HG03469 (cell line): ENCODE results near the gene GRID1.

Experiments
- ATAC-seq: cut with Tn5 transposase; IDR thresholded peaks from one replicate; pipeline ENCODE4 v1.9.1; 2021; ENCODE audit warnings: mild to moderate bottlenecking, moderate library complexity, moderate number of reproducible peaks; ENCODE audit not compliant: unreplicated experiment

Gene GRID1

DNA sequence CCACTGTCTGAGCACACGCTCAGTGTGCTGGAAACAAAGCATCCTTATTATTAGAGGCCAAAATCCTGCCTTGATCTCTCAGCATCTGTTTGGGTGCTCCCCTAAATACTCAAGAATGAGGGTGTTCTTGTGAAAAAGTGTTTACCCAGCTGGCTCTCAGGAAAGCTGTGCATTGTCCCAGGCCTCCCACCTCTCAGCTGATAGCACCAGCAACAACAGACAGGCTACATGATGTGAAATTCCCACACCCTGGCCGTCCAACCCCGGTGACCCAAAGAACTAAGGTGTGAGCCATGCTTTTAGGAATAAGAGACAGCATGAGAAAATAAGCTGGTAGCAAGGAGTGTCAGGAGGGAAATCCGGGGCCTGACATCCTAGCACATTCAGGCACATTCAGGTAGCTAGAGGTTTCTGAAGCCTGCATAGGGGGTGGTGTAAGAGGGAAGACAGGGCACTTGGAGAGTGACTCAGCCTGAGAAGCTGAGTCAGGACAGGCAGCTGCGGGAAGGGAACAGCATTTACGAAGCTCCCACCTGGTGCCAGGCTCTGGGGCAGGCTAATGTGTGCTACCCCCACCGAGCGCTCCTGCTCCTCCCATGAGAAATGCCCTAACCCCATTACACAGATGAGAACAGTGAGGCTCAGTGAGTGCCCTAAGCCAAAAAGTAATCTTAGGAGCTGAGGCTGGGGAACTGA, 205.6 kb downstream of the GRID1 start:
- ATAC-seq = no peak

DNA sequence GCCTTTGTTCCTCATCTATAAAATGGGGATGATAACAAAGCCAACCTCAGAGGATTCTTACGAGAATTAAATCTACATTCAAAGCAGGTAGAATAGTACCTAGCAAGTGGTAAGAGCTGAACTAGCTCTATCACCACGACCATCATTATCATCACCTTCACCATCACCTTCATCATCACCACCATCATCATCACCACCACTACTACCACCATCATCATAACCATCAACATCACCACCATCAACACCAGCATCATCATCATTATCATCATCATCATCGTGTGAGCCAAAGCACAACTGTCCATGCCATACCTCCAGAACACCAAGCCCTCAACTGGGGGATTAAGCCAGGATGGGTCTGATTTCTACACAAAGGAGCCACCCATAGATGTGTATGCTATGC, 206.8 kb downstream of the GRID1 start:
- no peak for ATAC-seq

GRCh38 chr10:86155054-86155921, 211.3 kb downstream of the GRID1 start:
- ATAC-seq = no peak

GRCh38 chr10:86153751-86154150, 212.8 kb downstream of the GRID1 start:
- ATAC-seq = no peak

- no peak for ATAC-seq
Observed at GRCh38 chr10:86152911-86153310, 213.7 kb downstream of the GRID1 start.

GRCh38 chr10:86152354-86152753, 214.2 kb downstream of the GRID1 start:
- ATAC-seq = no peak

DNA sequence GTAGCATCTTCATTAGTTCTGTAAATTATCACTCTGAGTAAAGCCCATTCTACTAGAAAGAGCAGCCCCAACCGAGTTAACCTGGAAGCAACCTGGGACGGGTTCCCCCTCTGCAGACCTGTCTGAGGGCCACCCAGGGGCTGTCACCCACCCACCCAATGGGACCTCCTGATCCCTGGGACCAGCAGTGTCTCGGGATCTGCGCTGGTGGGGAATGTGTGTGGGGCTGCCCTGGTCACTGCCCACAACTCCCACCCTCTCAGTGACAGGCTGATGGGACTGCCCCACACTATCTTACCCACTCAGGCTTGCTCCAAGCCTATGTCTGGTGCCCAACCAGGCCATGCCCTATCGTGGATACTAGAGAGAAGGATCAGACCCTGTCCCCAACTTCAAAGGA, 215.0 kb downstream of the GRID1 start:
- no peak for ATAC-seq

GRCh38 chr10:86149257-86149656, 217.3 kb downstream of the GRID1 start:
- no peak for ATAC-seq

- ATAC-seq = no peak
Observed at GRCh38 chr10:86148117-86148516, 218.5 kb downstream of the GRID1 start.

DNA sequence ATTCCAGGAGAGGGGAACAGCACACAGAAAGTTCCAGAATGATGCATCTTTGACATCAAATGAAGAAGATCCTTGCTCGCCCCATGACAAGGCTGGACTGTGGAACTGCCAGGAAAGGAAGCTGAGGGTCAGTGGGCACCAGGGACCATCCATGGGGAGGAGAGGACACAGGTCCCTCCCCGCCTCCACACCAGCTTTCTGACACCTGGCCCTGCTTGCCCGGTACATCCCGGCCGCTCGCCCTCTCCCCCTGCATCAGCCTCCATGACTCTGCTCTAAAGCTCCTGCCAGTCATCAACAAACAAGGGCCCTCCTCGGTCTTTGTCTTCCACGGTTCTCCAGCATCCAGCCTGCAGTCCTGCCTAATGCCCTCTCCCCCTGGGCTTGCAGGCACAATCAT, 222.3 kb downstream of the GRID1 start:
- ATAC-seq = no peak

DNA sequence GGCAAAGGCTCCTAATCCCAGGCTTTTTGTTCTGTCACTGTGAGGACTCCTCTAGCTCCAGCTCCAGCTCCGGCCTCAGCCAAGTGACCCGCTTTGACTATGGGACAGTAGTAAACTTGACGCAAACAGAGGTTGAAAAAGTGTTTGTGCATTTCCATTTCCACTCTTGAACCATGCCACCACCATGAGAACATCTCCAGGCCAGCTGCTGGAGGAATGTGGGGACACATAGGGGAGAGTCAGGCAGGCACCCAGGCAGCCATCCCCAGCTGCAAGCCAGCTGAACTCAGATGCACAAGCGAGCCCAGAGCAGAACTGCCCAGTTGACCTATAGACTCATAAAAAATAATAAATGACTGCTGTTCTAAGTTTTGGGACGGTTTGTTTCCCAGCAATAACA, 224.7 kb downstream of the GRID1 start:
- no peak for ATAC-seq

- ATAC-seq = no peak
Observed at GRCh38 chr10:86139066-86139657, 227.4 kb downstream of the GRID1 start.

DNA sequence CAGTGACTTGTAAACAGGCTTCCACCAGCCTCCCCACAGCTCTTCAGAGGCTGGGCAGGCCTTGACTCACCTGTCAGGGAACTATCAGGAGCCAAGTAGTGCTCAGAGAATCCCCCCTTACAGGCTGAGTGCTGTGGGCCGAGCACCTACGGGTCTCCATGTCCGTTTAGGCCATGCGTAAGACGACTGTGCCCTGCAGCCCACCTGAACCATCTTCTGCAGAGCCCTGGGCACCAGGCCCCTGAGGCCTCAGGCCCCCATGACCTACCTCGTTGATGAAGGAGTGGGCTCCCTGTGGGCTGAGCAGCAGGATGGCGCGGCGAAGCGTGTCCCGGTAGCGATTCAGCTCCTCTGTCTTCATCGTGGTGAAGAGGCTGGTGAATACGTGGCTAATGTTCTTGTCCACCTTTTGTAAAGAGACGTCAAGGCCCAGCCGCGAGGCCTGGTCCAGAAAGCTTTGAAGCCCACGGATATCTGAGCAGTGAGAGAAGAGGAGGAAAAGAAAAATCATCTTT, 228.0 kb downstream of the GRID1 start:
- ATAC-seq = no peak

DNA sequence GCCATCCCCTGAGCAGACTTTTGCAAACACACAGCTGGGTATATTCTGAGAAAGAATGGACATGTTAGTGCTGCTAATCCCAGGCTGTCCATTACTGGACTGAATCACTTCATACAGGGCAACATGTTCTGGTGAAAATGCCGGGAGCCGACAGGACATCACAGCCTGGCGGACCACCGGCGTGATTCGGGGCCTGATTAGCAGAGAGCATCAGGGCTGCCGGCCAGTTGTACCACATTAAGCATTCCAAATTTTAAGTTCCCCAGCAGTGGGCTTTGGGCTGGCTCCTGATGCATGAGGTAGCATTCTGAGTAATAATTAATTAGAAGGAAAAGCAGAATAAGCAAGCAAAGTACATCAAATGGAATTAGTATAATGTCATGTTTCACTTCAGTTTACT, 229.0 kb downstream of the GRID1 start:
- no peak for ATAC-seq

GRCh38 chr10:86136934-86137333, 229.7 kb downstream of the GRID1 start:
- ATAC-seq = no peak

DNA sequence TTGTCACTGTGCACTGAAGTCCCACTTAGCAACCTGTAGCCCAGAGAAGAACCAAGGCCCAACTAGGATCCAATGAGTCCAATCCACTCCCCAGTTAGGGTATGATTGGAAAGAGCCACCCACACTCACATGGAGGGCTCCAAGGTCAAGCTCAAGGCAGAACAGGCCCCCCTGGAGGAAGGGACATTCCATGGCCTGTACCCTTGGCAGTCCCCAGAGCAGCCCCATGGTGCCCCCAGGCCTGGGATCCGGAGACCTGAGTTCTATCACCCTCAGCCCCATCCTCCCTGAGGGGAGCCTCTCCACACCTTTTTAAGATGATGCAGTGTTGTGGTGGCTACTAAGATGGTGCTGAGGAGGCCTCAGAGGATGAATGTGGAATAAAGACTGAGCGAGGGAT, 231.4 kb downstream of the GRID1 start:
- ATAC-seq = no peak

DNA sequence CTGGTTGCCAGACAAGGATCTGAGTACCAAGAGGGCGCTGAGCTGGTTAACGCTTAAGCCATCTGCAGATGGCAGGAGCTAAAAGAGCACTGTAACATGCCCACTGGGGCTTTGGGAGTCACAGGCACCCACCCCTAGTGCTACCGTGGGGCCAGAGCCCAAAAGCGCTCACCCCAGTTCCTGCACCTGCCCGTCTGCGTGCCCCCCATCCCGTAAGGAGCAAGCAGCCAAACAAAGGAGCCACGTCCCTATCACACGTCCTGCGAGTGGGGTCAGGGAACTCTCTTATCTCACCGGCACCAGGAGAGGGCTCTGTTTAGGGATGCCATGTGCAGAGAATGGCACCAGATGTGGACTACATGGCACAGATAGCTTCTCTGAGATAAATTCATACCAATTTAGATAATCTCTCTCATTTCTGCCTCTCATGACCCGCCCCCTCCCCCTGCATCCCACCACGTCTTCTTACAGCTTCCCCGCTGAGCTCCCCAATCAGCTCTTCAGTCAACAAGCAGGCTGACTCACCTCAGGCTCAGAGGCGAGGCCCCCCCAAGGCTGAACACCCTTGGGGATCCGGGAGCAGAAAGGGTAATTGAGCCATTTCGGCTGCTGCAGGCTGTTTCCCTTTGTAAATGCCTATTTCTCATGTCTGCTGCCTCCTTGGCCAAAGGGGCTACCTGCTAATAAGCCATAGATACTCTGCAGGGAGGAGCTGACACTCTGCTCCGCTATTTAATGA, 235.7 kb downstream of the GRID1 start:
- ATAC-seq = no peak

DNA sequence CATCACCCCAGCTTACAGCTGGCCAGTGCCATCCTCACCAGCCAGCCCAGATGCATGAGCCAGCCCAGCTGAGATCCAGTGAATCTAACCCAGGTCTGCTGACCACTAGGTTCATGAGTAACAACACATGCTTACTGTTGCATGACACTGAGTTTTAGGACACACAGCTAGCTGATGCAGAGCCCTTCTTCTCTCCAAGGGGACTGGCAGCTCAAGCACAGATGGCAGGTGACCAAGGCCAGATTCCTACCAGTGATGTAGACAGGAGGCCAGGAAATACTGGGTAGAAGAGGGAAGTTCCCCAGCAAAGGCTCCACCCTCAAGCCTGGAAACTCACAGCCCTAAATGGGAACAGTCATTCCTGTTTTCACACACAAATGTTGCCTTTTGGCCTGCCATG, 236.6 kb downstream of the GRID1 start:
- no peak for ATAC-seq

GRCh38 chr10:86128360-86128759, 238.2 kb downstream of the GRID1 start:
- no peak for ATAC-seq

GRCh38 chr10:86127274-86127819, 239.2 kb downstream of the GRID1 start:
- no peak for ATAC-seq

DNA sequence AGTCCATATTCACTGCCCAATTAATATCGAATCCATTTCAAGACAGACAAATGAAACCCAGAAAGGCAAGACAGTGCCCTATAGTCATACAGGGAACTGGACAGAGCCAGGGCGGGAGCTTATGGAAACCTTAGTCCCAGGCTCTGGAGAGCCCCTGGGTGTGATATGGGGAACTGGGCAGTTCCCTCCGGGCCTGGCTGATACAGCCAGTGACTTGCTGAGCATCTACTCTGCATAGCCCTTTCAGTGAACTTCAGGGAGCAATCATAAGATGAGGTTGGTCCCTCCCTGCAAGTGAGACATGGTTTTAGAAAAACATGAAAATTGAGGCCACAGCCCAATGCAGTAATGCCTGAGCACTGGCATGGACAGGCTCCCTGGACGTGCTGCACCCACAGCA, 241.9 kb downstream of the GRID1 start:
- no peak for ATAC-seq
